LNCaP clone FGC (cell line): ENCODE results near the gene ATG4A.

Experiments
- DNase-seq: peaks from one replicate; pipeline ENCODE4 v3.0.0-alpha.2; 2011; ENCODE audit warnings: low read depth
- H3K4me3 ChIP-seq: 2 replicates; pipeline ENCODE4 v1.5.1; 2011; ENCODE audit warnings: mild to moderate bottlenecking, low read depth, low read length, control low read depth
- CTCF ChIP-seq: IDR thresholded peaks from 2 replicates; pipeline ENCODE4 v1.5.1; 2012; ENCODE audit warnings: mild to moderate bottlenecking; ENCODE audit not compliant: control insufficient read depth, insufficient read depth; ENCODE audit errors: extremely low read depth

ATG4A gene

GRCh38 chrX:108087792-108088191 is 3.8 kb upstream of the ATG4A start:
- DNase-seq = no peak
- no peak overlapping the region for H3K4me3 ChIP-seq
- TF ChIP-seq CTCF = no peak

GRCh38 chrX:108088511-108088910 is 3.1 kb upstream of the ATG4A start:
- no peak overlapping the region for H3K4me3 ChIP-seq
- DNase-seq = no peak
- TF ChIP-seq CTCF = no peak

- TF ChIP-seq CTCF = no peak
- H3K4me3 ChIP-seq = peak overlapping the region; percentile 78
- DNase-seq = no peak
Measured at GRCh38 chrX:108090491-108091263, 901 bp upstream of the ATG4A start.

- H3K4me3 ChIP-seq = peak overlapping the region; percentile 78
- no peak for DNase-seq
- no peak for TF ChIP-seq CTCF
Measured at GRCh38 chrX:108091878-108092291, 307 bp downstream of the ATG4A start.

GRCh38 chrX:108097380-108097779 is 5.8 kb downstream of the ATG4A start:
- H3K4me3 ChIP-seq = no peak overlapping the region
- no peak for TF ChIP-seq CTCF
- DNase-seq = no peak

GRCh38 chrX:108105473-108105872 is 13.9 kb downstream of the ATG4A start:
- no peak overlapping the region for H3K4me3 ChIP-seq
- no peak for DNase-seq
- no peak for TF ChIP-seq CTCF

GRCh38 chrX:108114541-108114940 is 23.0 kb downstream of the ATG4A start:
- no peak for DNase-seq
- H3K4me3 ChIP-seq = no peak overlapping the region
- TF ChIP-seq CTCF = no peak
